Stimulated activated CD8-positive, alpha-beta memory T cell treated with anti-CD3 and anti-CD28 coated beads, Interleukin-15, amount 100 ng/mL, for 1 hour (primary cell): Measurements from ENCODE around the gene CEMP1.

Experiments
- DNase-seq: peaks from one replicate; pipeline ENCODE4 v3.0.0-alpha.2; 2020; ENCODE audit warnings: low read depth

The CEMP1 gene

DNA sequence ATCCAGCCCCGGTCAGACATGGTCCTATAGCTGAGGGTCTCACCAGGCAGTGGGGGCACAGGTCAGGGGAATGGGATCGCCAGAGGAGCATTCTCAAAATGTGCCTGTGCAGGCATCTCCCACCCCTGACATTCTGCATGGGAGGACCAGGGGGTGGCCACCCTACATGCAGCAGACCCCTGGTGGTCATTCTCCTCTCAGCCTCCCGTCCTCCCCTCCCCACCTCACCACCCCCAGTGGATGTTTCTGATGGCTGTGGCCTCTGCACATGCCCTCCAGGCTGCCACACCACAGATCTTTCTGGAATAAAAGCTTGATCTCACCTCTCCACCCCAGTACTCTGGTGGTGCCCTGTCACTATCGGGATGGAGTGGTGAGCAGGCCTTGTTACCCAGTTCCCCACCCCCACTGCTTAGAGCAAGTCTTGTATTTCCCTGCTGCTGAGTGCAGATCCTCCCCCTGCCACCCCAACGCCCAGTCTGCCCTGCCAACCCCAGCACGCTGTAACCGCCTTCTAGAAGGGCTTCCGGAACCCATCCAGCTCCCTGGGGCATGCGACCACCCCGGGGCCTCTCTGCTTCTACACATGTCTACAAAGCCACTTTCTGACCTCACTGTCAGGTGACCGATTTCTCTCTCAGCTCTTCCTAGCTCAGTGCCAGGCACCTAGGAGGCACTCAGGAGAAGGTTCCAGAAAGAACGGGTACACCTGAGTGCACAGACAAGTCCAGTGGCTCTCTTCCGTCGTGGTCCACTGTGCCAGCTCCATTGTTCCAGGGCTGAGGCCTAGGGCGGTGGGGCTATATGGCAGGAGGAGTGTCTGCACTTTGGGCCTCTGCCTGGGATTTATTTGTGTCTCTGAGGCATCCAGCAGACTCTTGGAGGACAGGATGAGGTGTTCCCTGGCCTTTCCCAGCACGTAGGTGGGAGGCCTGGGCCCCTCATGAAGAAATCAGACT, 47.0 kb downstream of the CEMP1 start:
- no peak for DNase-seq

DNA sequence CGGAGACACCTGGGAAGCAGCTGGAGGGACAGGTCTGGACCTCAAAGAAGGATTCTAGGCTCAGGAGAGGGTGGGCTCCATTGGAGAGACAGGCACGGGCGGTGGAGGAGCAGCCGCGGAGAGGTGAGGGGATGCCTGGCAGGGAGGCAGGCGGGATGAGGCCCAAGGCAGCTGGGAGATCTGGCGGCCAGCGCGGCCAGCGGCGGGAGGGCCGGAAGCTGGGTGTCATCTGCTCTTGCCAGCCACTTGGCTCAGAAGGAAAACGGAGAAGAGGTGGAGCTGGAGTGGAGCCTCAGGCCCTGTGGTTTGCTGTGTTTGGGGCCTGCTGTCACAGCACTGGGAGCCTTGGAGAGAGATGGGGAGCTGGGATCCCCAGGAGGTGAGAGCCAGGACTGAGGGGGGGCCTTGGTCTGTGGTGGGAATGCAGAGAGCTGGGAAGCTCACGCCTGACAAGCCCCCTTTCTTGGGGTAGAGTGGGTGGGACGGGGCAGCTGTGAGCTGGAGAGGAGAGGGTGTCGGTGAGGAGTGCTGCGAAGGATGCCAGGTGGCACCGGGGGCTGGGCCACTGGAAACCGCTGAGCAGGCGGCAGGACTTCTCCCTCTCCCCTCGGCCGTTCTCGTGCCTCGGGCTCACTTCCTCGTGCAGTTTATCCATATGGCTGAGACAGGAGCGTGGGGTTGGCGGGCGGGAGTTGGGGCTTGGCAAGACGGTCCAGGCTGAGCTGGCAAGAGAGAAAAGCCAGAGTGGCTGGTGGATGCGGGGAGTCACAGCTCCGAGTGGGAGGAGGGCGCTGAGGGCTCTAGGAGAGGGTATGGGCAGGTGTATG, 48.3 kb downstream of the CEMP1 start:
- DNase-seq: no peak

GRCh38 chr16:2482249-2482648, 49.0 kb downstream of the CEMP1 start:
- no peak for DNase-seq

GRCh38 chr16:2481676-2482075, 49.5 kb downstream of the CEMP1 start:
- DNase-seq: no peak

GRCh38 chr16:2480948-2481347, 50.3 kb downstream of the CEMP1 start:
- DNase-seq: no peak
